Glutamatergic neuron (in vitro differentiated cells): Measurements from ENCODE around the gene LCORL. TPM values are rescaled to one million over a fixed set of nuclear protein-coding genes. Genes with fewer than 3 reads are reported as not detected.
"Not testable (repeated sequence)": the region's sequence is repeated elsewhere in the genome, so short reads cannot be mapped to it uniquely, and the experiment has no call there.

Experiments
- DNase-seq: peaks from one replicate; pipeline ENCODE4 v3.0.0; 2022
- H3K27ac Mint-ChIP-seq: one replicate; pipeline ENCODE4 v1.8.0; 2020; ENCODE audit warnings: mild to moderate bottlenecking, mixed read lengths, inconsistent platforms; ENCODE audit not compliant: unreplicated experiment
- H3K27me3 Mint-ChIP-seq: one replicate; pipeline ENCODE4 v1.8.0; 2020; ENCODE audit warnings: mild to moderate bottlenecking, moderate library complexity, mixed read lengths, inconsistent platforms; ENCODE audit not compliant: unreplicated experiment
- H3K36me3 Mint-ChIP-seq: one replicate; pipeline ENCODE4 v1.8.0; 2020; ENCODE audit warnings: mild to moderate bottlenecking, mixed read lengths, inconsistent platforms; ENCODE audit not compliant: unreplicated experiment
- H3K4me1 Mint-ChIP-seq: one replicate; pipeline ENCODE4 v1.8.0; 2020; ENCODE audit warnings: mild to moderate bottlenecking, low read depth, mixed read lengths, inconsistent platforms; ENCODE audit not compliant: unreplicated experiment
- H3K4me3 Mint-ChIP-seq: one replicate; pipeline ENCODE4 v1.8.0; 2020; ENCODE audit warnings: mild to moderate bottlenecking, mixed read lengths, inconsistent platforms; ENCODE audit not compliant: unreplicated experiment
- H3K9me3 Mint-ChIP-seq: one replicate; pipeline ENCODE4 v1.8.0; 2020; ENCODE audit warnings: mild to moderate bottlenecking, moderate library complexity, mixed read lengths, inconsistent platforms; ENCODE audit not compliant: unreplicated experiment
- CTCF ChIP-seq: fragments of 200-600 bp; sonication (generic); IDR thresholded peaks from one replicate; pipeline ENCODE4 v1.5.0; 2021; ENCODE audit not compliant: partially characterized antibody, unreplicated experiment
- total RNA-seq: library from RNA; stranded (reverse); fragmentation: NEBNext Ultra II Directional; extraction: Animal tissue kit (Norgen Biotek cat#: 25700); gene quantifications from one replicate; pipeline ENCODE4 v1.2.1, GENCODE V29; 2021; ENCODE audit not compliant: unreplicated experiment

LCORL gene
- total RNA-seq, 1 donor from 2014 or later = 30.8 TPM

- Mint-ChIP-seq H3K36me3 (no peaks in the 10 kb centered on the region), H3K27ac (no peak overlapping the region), H3K9me3 (no peaks in the 10 kb centered on the region), H3K4me1 (no peaks in the 10 kb centered on the region), H3K27me3 (no peaks in the 10 kb centered on the region), H3K4me3 (no peak overlapping the region)
- no peak for DNase-seq
- TF ChIP-seq CTCF = no peak
Measured at GRCh38 chr4:18049446-18049845, 27.9 kb upstream of the LCORL start.

DNA sequence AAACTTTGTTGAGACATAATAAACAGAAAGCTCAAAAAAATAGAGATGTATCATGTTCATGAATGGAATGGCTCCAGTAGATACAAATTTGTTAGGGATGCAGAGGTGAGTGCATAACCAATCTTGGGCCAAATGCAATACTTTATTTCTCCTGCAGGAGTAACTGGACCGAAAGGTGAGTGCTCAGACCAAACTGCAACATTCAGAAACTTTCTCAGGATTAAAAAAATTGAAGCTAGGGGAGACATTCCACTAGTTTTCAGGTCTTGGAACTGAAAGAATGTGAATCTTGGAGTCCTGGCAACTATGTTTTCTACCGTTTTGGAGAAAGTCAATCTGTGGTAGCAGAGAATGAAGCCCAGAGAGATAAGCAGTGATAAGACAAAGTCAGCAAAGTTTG lies 21.2 kb upstream of the LCORL start:
- Mint-ChIP-seq H3K9me3 (no peaks in the 10 kb centered on the region), H3K4me1 (no peaks in the 10 kb centered on the region), H3K4me3 (no peak overlapping the region), H3K36me3 (no peaks in the 10 kb centered on the region), H3K27ac (no peak overlapping the region), H3K27me3 (no peaks in the 10 kb centered on the region)
- DNase-seq = no peak
- TF ChIP-seq CTCF = peak; percentile 44

GRCh38 chr4:18042012-18042411 lies 20.5 kb upstream of the LCORL start:
- H3K27ac Mint-ChIP-seq = no peak overlapping the region
- TF ChIP-seq CTCF = no peak
- H3K27me3 Mint-ChIP-seq = no peaks in the 10 kb centered on the region
- no peak overlapping the region for H3K4me3 Mint-ChIP-seq
- peaks cover 1% of the 10 kb centered on the region for H3K9me3 Mint-ChIP-seq
- no peaks in the 10 kb centered on the region for H3K36me3 Mint-ChIP-seq
- DNase-seq = no peak
- no peaks in the 10 kb centered on the region for H3K4me1 Mint-ChIP-seq

DNA sequence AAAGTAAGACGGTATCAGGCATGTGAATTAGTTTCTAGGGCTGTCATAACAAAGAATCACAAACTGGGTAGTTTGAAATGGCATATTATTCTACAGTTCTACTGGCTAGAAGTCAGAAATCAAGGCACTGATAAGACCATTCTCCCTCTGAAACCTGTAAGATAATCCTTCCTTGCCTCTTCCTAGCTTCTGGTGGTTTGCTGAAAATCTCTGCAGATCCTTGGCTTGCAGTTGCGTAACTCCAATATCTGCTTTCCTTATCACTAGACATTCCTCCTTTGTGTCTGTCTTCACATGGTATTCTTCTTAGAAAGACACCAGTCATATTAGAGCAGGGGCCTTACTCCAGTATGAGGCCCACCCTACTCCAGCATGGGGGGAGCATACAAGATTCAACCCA lies 19.6 kb upstream of the LCORL start:
- no peak for TF ChIP-seq CTCF
- H3K27me3 Mint-ChIP-seq = no peaks in the 10 kb centered on the region
- no peaks in the 10 kb centered on the region for H3K36me3 Mint-ChIP-seq

DNA sequence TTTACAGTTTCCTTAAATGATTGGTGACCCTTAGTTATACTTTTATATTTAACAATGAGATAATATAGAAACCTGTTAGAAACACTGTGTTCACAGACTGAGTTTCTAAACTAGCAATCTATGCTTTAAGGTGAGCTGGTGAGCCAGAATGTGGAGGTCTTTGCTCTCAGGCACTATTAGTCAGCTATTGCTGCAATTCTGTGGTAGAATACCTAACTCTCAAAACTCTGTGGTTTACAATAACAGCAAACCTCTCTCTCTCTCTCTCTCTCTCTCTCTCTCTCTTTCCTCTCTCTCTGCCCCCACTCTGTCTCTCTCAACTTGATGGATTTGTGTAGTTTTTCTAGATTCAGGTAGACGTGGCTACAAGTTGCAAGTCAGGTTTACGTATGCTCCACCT lies 17.6 kb upstream of the LCORL start:
- H3K4me1 Mint-ChIP-seq = no peaks in the 10 kb centered on the region

More for the DNA sequence above, 19.6 kb upstream of the LCORL start:
- Mint-ChIP-seq H3K27ac (no peak overlapping the region), H3K9me3 (peaks cover 1% of the 10 kb centered on the region), H3K4me3 (no peak overlapping the region), H3K4me1 (no peaks in the 10 kb centered on the region)
- DNase-seq = no peak

DNA sequence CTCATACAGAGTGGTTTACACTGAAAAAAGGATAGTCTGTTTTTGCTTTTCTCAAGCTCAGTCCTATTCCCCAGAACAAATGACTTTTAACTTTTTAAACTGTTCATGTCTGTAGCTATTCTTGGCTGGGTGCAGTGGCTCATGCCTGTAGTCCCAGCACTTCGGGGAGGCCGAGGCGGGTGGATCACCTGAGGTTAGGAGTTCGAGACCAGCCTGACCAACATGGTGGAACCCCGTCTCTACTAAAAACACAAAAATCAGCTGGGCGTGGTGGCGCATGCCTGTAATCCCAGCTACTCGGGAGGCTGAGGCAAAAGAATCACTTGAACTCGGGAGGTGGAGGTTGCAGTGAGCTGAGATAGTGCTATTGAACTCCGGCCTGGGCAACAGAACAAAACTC lies 14.8 kb upstream of the LCORL start:
- not testable (repeated sequence) for DNase-seq, H3K4me1 Mint-ChIP-seq, H3K27me3 Mint-ChIP-seq, H3K27ac Mint-ChIP-seq, H3K4me3 Mint-ChIP-seq, H3K9me3 Mint-ChIP-seq, H3K36me3 Mint-ChIP-seq

More for the DNA sequence above, 17.6 kb upstream of the LCORL start:
- no peak for TF ChIP-seq CTCF
- DNase-seq = no peak
- Mint-ChIP-seq H3K9me3 (peaks cover 1% of the 10 kb centered on the region), H3K36me3 (no peaks in the 10 kb centered on the region), H3K27me3 (no peaks in the 10 kb centered on the region), H3K27ac (no peak overlapping the region), H3K4me3 (no peak overlapping the region)
